Left forelimb (tissue), 1 donor: ENCODE measurements around the gene HSBP1L1.

Experiments used
- DNase-seq: peaks from one replicate; pipeline ENCODE4 v3.0.0-alpha.2; 2018; ENCODE audit warnings: low spot score

The HSBP1L1 gene

DNA sequence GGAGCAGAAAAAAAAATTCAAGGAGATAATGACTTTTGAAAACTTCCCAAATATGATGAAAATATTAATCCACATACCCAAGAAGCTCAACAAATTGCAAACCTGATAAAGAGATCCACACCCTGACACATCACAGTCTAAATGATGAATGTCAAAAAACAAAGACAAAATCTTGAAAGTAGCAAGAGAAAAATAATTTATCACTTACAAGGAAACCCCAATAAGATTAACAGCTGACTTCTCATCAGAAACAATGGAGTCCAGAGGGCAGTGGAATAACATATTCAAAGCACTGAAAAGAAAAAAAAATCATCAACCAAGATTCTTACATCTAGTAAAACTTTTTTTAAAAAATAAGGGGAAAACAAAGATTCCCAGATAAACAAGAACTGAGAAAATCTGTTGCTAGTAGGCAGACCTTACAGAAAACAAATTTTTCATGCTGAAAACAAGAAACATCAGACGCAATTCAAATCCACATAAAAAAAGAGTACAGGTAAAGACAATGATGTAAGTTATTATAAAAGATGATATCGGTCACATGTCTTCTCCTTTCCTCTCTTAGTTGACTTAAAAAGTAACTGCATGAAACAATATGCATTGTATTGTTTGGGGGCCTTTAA is 34.3 kb upstream of the HSBP1L1 start:
- no peak for DNase-seq

DNA sequence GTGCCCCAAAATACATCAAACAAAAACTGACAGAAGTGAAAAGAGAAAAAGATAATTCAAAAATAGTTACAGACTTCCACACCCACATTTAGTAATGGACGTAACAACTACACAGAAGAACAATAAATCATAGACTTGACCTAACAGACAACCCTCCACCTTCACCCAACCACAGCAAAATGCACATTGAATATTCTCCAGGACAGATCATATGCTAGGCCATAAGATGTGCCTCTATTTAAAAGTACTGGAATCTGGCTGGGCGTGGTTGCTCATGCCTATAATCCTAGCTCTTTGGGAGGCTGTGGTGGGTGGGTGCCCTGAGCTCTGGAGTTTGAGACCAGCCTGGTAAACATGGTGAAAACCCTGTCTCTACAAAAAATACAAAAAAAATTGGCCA is 33.0 kb upstream of the HSBP1L1 start:
- DNase-seq, result peak; percentile 23

DNA sequence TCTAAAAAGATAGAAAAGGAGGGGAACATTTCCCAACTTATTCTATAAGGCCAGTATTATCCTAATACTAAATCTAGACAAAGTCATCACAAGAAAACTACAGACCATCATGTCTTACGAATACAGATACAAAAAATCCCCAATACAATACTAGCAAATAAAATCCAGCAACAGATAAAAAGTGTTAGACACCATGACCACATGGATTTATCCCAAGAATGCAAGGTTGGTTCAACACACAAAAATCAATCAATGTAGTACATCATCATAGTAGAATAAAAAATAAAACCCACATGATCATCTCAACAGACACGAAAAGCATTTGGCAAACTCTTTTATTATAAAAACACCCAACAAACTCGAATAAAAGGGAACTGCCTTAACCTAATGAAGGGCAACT is 31.5 kb upstream of the HSBP1L1 start:
- DNase-seq, result no peak

DNA sequence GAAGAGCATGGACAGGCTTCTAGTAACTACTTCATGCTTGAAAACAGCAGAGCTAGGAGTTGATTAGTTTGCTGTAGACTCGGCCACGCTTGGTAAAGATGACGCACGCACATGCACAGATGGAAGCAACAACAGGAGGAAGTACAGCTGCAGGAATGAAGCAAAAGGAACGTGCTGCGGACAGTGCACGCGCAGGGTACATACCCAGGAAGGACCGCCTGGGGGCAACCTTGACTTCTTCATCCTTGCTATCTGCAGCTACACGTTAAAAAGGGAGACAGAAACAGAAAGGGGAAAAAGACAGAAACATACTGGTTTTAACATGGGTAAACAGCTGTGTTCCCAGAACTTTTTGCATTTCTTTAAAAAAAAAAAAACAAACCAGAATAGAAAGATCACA is 30.7 kb upstream of the HSBP1L1 start:
- peak; percentile 46 for DNase-seq

DNA sequence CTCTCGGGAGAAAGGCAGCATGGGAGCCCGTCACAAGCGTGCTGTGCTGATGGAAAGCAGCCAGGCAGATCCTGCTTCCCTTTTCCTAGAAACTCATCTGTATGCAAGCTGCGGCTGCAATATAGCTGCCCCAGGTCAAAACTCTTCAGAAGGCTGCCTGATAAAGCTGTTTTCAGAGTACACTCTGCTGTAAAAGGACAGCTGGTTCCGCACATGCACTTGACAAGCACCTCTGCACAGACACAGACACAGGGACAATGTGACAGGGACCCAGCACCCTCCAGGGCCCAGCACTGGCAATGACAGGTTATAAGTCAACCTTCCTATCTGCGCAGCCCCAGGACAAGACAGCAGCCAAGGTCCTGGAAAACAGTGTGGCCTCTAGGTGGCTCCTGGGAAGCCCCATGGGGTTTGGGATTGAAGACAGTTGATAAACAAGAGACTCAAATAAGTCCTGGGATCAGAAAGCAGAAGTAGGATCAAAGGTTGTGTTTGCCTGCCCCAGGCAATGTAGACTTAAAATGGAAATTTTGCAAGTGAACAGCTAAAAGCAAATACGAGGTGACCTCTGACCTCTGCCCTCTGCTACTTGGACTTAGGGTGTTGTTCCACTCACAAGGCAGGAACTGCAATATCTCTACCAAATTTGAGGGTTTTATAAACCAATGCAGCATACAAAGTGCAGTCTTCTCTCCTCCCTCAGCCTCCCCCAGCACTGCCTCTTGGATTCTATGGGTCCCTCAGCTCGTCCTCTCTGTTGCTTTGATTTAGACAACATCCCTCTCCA is 29.9 kb upstream of the HSBP1L1 start:
- peak; percentile 51 for DNase-seq

DNA sequence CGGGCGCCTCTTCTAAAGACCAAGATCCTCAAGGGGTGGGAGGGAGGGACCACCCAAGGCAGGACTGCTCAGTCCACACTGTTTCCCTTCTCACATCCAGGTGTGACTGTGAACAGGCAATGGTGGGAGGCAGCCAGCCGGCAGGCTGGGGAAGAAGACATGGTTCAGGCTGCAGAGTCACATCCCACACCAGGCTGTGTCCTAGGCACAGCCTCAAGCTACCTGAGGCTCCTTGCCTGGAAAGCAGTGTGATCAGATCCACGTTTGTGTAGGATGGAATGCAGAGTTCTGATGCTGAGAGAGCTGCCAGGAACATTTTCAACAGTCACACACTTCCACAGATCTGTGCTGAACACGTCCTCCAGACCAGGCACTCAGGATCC is 29.4 kb upstream of the HSBP1L1 start:
- peak; percentile 41 for DNase-seq

DNA sequence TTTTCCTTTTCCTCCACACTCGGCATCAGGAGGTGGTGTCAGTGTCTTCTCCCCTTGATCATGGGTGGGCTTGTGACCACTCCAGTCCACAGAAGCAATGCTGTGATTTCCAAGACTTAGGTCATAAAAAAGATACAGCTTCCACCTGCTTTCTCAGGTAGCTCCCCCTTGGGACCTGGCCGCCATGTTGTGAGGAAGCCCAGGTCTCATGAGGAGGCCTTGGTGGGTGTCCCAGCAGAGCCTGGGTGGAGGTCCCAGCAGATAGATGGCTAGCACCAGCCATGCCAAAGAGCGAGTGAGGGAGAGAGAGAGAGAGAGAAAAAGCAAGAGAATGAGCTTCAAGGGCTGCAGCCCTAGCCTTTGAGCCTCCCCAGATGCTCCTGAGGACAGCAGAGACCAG is 28.9 kb upstream of the HSBP1L1 start:
- peak; percentile 4 for DNase-seq

DNA sequence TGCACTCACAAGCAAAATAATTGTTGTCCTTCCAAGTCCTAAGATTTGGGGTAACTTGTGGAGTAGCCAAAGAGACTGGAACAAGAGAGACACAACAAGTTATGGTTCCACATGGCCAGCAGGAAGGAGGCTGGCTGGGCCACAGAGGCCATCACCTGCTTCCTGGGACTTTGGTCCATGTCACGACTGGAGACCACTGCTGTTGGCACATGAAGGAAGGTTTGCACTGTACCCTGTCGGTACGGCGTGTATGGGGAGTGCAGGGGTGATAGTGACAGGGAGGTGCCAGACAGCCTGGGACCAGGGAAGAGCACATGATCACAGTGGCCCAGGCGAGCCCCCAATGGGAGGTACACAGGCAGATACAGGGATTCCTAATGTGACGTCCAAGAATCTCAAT is 28.5 kb upstream of the HSBP1L1 start:
- DNase-seq, result peak; percentile 12

DNA sequence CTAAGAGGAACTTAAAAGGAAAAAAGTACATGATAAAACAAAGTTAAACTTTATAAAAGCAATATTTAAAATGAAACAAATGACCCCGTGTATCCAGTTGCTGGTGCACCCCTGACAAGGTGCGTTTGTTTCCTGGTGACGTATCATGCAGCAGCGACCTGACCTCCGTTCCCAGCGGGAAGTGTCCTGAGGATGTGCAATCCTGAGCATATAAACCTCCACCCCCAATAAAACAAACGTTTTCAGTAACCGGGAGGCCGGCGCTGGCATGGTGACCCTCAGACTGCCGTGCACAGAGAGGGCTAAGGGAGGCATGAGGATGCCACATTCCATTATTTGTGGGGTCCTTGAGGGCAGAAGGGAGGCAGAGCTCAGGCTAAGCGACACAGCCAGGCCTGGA is 27.8 kb upstream of the HSBP1L1 start:
- no peak for DNase-seq

DNA sequence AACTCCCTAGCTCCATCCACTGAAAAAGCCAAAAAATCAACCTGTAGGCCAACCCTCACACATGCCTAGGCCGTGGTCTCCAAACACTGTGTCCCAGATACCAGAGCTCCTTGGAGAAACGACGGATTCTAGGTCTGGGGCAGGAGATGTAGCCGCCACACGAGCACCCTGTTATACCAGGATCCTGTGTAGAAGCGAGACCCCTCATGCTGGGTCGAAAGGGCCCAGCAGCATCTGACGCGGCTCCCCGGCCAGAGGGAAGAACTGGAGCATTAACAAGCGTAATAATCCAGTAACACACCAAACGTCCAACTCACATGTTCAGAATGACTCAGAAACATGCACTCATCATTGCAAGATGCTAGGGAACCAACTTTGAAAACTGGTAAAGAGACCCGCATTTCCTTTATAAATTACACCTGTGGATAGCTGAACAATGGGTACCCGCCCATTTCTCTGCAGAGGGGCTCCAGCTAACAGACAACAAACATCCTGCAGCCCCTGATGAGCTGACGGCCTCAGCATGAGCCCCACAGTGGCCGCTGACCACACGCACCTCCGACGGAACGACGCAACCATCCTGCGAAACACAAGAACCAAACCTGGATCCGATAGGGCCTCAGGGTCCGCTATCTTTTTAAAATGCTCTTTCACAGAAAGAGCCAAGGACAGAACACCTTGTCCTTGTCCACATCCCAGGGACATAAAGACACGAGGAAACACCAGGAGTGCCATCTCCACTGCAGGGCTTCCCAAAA is 27.2 kb upstream of the HSBP1L1 start:
- no peak for DNase-seq

DNA sequence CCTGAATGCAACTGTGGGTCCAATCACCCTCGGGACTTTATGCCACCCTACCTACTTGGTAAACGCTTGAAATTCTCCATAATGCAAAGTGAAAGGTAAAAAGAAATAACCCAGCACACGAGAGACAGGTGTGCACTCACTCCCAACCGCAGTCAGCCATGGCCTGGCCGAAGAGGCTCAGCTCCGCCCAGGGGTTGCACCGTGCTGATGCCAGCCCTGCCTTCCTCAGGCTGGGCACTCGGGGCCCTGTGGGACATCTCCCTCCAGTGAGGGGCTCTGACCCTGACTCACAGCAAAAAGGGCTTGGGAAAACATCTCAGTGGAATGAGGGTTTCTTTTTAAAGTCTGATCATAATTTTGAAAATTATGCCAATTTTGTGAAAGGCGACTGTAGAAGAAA is 26.2 kb upstream of the HSBP1L1 start:
- DNase-seq, result peak; percentile 11

DNA sequence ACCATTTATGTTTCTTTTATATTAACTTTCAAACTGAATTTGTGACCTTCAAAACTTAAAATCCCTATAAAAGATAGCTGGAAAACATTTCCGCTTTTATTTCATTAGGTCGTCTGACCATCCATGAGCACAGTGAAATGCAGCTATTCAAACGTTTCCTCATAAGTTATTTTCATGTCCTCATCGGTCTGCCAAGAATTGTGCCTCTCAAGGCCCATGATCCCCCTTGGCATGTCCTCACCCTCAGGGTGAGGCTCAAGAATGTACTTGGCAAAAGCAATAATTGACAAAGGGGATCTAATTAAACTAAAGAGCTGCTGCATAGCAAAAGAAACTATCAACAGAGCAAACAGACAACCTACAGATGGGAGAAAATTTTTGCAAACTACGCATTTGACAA is 25.3 kb upstream of the HSBP1L1 start:
- no peak for DNase-seq

DNA sequence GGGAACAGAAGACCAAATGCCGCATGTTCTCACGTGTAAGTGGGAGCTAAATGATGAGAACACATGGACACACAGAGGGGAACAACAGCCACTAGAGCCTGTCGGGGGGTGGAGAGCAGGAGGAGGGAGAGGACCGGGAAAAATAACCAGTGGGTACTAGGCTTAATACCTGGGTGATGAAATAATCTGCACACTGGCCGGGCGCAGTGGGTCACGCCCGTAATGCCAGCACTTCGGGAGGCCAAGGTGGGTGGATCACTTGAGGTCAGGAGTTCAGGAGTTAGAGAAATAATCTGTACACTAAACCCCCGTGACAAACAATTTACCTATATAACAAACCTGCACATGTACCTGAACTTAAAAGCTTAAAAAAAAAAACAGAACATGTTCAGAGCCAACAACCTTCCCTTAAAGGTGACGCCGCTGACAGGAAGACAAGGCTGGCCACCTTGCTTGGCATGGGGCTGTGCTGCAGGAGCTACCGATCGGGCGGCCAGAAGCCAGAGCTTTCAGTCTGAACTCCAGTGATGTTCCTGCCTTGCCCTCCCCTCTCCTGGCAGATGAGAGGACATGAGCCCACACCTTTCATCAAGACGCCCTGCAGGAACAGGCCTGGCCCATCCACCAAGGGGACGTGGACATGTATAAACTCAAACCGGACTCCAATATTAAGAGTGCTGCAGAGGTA is 24.2 kb upstream of the HSBP1L1 start:
- peak; percentile 31 for DNase-seq

DNA sequence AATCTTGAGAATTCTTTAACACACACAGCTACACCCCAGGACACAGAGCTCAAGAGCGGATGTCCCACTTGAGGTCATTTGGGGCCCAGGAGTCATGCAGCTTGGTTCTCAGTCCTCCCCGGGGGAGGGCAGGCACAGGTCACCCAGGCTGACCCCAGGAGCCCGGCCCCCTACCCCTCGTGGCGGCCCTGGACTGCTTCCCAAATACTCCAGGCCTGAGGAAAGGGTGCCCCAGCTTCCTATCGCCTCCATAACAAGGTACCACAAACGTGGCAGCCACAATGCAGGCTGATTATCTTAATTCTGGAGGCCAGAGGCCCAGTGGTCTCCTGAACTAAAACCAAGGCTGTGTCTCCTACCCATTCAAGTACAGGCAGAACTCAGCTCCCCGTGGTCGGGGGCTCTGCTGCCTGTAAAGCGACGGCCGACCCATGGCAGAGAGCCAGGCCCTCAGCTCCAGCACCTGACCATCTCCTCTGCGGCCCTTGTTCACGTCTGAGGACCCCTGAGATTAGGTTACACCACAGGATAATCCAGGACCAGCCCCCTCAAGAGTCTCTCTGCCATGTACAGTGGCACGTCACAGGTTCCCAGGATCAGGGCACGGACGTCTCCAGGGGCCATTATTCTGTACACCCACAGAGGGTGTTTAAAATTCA is 23.5 kb upstream of the HSBP1L1 start:
- DNase-seq, result peak; percentile 31

DNA sequence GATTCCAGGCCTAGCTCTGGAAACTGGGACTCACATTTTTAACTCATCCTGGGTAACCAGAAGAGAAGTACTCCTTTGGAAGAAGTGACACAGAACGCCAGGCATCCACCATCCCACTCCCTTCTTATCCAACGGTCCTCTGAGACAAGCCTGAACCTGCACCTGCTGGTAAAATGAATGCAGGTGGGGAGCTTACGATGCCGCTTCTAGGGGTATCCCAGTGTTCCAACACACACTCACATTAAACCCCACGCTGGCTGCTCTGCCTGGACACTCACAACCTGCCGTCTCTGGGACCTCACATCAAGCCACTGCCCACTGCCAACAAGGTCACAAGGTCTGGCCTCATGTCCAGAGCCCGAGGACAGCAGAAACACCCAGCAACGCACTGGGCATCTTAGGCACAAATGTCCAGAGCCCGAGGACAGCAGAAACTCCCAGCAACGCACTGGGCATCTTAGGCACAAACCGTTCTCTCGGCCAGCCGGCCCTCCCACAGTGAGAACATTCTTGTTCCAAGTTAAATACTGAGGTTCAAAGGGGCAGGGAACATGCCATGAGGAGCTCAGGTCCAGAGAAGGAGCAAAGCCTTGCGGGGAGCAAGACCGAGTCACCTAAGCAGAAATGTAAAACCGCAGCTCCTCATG is 22.8 kb upstream of the HSBP1L1 start:
- DNase-seq, result peak; percentile 25

DNA sequence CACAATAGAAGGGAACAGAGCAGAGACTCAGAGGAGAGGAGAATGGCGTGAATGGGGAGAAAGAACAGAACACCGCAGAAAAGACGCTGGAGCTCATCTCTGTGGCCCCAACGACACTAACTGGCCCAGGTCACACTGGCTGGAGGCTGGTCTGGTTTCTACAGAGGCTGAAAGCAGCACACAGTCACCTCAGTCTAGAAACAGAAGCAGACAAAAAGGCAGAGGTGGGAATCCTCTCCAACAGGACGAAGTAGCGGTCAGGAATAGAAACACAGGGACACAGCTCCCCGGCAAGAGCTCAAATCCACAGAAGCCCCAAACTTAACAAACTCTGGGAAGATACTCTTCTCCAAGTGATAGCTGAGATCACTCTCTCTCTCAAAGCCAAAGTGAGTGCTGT is 22.2 kb upstream of the HSBP1L1 start:
- peak; percentile 15 for DNase-seq

DNA sequence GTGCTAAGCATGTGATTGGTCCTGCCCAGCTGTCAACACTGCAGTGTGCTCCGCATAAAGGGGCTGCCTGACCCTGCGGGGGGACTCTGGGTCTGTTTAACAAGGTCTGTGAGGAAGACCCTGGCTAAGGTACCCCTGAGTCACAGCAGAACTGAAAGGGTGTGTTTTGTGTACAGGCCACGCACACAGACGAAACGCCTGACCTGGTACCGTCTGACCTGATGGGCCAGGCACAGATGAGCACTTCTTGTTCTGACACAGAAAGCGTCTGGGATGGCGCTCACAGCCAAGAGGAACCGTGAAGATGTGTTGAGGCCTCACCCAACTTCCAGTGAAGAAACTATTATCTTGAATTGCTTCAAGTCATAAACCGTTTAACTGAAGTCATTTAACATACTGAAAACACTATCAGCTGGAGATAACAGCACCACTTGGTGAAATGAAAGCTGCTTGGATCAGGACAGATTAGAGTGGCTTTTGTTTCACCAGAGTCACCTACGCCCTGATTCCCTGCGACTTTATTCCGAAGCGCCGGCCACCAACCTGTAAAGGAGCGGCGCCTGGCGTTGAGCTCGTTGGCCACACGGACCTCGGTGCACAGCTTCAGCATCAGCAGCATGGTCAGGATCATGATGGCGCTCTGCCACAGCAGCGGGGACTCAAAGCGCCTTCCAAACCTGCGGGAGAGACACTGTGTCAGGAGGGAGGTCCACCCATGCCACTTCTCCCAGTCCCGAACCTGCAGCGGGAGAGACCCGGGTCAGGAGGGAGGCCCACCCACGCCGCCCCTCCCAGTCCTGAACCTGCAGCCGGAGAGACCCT is 21.4 kb upstream of the HSBP1L1 start:
- DNase-seq, result peak; percentile 33

DNA sequence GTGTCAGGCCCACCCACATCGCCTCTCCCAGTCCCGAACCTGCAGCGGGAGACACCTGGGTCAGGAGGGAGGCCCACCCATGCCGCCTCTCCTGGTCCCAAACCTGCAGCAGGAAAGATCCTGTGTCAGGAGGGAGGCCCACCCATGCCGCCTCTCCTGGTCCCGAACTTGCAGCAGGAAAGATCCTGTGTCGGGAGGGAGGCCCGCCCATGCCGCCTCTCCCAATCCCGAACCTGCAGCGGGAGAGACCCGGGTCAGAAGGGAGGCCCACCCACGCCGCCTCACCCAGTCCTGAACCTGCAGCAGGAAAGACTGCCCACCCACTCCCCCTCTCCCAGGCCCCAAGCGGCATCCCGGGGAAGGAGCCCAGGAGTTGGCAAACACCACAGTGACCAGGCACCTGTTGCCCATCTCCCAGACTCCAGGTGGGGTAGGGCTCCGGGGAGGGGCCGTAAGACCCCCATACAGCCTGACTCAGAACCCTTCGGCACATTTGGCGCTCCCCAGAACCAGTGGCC is 20.8 kb upstream of the HSBP1L1 start:
- DNase-seq, result peak; percentile 63

DNA sequence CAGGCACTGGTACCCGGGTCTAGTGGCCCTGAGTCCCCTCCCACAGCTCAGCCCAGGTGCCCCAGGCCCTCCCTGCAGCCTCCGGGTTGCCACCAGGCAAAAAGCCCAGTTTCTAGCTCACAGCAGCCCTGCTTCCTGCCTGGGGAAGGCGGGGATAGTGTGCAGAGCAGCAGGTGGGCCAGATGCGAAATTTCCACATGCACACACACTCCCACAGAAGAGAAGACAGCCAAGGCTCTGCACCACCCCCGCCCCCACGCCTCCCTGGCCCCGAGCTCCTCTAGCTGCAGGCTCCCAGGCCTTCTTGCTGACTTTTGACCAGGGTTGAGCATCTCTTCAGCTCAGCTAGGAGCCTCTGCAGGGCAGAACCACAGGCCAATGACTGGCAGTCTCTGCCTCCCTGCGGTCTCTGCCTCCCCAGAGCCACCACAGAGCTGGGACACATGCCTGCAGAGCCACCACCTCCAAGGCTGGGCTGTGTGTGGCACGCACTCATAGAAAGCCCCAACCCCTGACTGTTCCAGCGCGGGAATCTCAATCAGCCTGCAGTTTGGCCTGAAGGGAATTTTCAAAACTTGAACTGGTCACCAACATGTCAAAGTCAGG is 20.2 kb upstream of the HSBP1L1 start:
- DNase-seq, result peak; percentile 68

DNA sequence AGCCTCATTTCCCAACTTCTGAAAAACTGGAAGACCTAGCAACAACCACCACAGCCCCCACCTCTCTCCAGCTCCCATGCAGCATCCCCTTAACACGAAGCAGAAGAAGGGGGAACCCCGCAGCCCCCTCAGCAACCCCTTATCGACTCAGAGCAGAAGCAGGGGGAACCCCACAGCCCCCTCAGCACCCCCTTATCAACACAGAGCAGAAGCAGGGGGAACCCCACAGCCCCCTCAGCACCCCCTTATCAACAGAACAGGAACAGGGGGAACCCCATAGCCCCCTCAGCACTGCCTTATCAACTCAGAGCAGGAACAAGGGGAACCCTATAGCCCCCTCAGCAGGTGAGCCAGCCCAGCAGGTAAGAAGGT is 19.7 kb upstream of the HSBP1L1 start:
- DNase-seq, result no peak
